OCI-LY7 (cell line): ENCODE data around the gene IFNL3. TPM values are rescaled to one million over a fixed set of nuclear protein-coding genes. Genes with fewer than 3 reads are reported as not detected.

Source experiments
- BruUV-seq: library from RNA; stranded (reverse); fragments of 400-500 nt; replicated peaks from 2 replicates; lab custom pipeline; 2021; lab: Mats Ljungman, UMichigan
- CTCF ChIA-PET: fragments of 300-600 bp; sonication (Branson Sonifier 250); formaldehyde crosslinking; loops from one replicate; lab custom pipeline; 2022; ENCODE audit warnings: antibody characterized with exemption; ENCODE audit not compliant: unreplicated experiment; lab: Charles Lee
- POLR2A ChIA-PET: fragments of 300-600 bp; sonication (Branson Sonifier 250); formaldehyde crosslinking; loops from one replicate; lab custom pipeline; 2022; ENCODE audit warnings: antibody characterized with exemption; lab: Charles Lee
- DNase-seq: peaks from one replicate; pipeline ENCODE4 v3.0.0-alpha.2; 2015; ENCODE audit warnings: low spot score
- H2AFZ ChIP-seq: fragments of 200-600 bp; sonication (generic), shearing (Covaris generic); 2 replicates; pipeline ENCODE4 v1.6.1; 2014; ENCODE audit warnings: mild to moderate bottlenecking, antibody characterized with exemption, low read length, moderate library complexity
- H3K27ac ChIP-seq: fragments of 200-600 bp; sonication (generic); 2 replicates; pipeline ENCODE4 v1.5.1; 2014; ENCODE audit warnings: mixed run types, low read depth, mild to moderate bottlenecking, moderate library complexity, low read length, inconsistent platforms; ENCODE audit not compliant: poor library complexity, severe bottlenecking
- H3K36me3 ChIP-seq: fragments of 200-600 bp; sonication (generic); 2 replicates; pipeline ENCODE4 v1.6.1; 2014; ENCODE audit warnings: mild to moderate bottlenecking, antibody characterized with exemption, low read length, moderate library complexity, mixed read lengths; ENCODE audit not compliant: insufficient read depth
- H3K4me1 ChIP-seq: fragments of 200-600 bp; sonication (generic); 2 replicates; pipeline ENCODE4 v1.5.1; 2014; ENCODE audit warnings: mild to moderate bottlenecking, low read length; ENCODE audit not compliant: insufficient read depth, poor library complexity, severe bottlenecking
- H3K4me2 ChIP-seq: fragments of 200-600 bp; sonication (generic); 2 replicates; pipeline ENCODE4 v1.6.1; 2014; ENCODE audit warnings: mild to moderate bottlenecking, low read length
- H3K4me3 ChIP-seq: fragments of 200-600 bp; sonication (generic); 2 replicates; pipeline ENCODE4 v1.5.1; 2014; ENCODE audit warnings: mild to moderate bottlenecking, low read depth, low read length; ENCODE audit not compliant: poor library complexity, severe bottlenecking
- H3K79me2 ChIP-seq: fragments of 200-600 bp; sonication (generic); 2 replicates; pipeline ENCODE4 v1.6.1; 2016; ENCODE audit warnings: low read depth, mild to moderate bottlenecking, low read length, moderate library complexity, mixed read lengths; ENCODE audit not compliant: insufficient read depth
- H3K9me2 ChIP-seq: fragments of 200-600 bp; sonication (generic); 2 replicates; pipeline ENCODE4 v1.6.1; 2016; ENCODE audit warnings: mild to moderate bottlenecking, low read length, mixed read lengths; ENCODE audit not compliant: insufficient read depth
- H3K9me3 ChIP-seq: fragments of 200-600 bp; sonication (generic); 2 replicates; pipeline ENCODE4 v1.6.1; 2014; ENCODE audit warnings: mild to moderate bottlenecking, mixed run types, low read length, mixed read lengths
- H4K20me1 ChIP-seq: fragments of 200-600 bp; sonication (generic); 2 replicates; pipeline ENCODE4 v1.6.1; 2014; ENCODE audit warnings: mild to moderate bottlenecking, antibody characterized with exemption, low read length, moderate library complexity, mixed read lengths; ENCODE audit not compliant: insufficient read depth
- CTCF ChIP-seq: fragments of 200-600 bp; sonication (generic); conservative IDR thresholded peaks from 2 replicates; pipeline ENCODE4 v1.5.1; 2014; ENCODE audit warnings: mild to moderate bottlenecking, antibody characterized with exemption, low read length, moderate library complexity, mixed read lengths
- EZH2phosphoT487 ChIP-seq: fragments of 200-600 bp; sonication (generic); IDR thresholded peaks from 2 replicates; pipeline ENCODE4 v1.6.1; 2018; ENCODE audit warnings: low read depth, borderline replicate concordance, mild to moderate bottlenecking, mixed run types, antibody characterized with exemption, low read length, moderate library complexity, mixed read lengths
- intact Hi-C: fragments of 100-400 bp; cut with micrococcal nuclease; formaldehyde crosslinking; loops from one replicate; pipeline ENCODE4 v1.10.0; 2022; ENCODE audit not compliant: unreplicated experiment
- total RNA-seq, 2 experiments: library from RNA; depleted of rRNA in 1 of 2; stranded (reverse); fragments of >200 nt in 1 of 2; shearing (Covaris generic) in 1 of 2; gene quantifications; 2 replicates each; pipeline ENCODE4 v1.2.3, GENCODE V29; 2014 to 2022

The IFNL3 gene
- total RNA-seq, 2 experiments from 2014 or later = not detected

GRCh38 chr19:39251081-39251480 lies 6.3 kb upstream of the IFNL3 start:
- POLR2A ChIA-PET = interaction anchor here (1.7 kb wide), 1 partner anchor 11 kb away, joined by 4 read pairs; no protein-coding TSS in a partner anchor
- H2AFZ ChIP-seq = no peak overlapping the region
- H3K9me2 ChIP-seq = no peaks in the 10 kb centered on the region
- no TSS peak for BruUV-seq
- H3K4me3 ChIP-seq = no peak overlapping the region
- H3K4me1 ChIP-seq = no peaks in the 10 kb centered on the region
- no peak overlapping the region for H3K4me2 ChIP-seq
- H3K9me3 ChIP-seq = no peaks in the 10 kb centered on the region
- H3K36me3 ChIP-seq = no peaks in the 10 kb centered on the region
- H3K27ac ChIP-seq = no peak overlapping the region
- H4K20me1 ChIP-seq = no peaks in the 10 kb centered on the region
- intact Hi-C loops = no loop called here
- no peak for DNase-seq
- no peaks in the 10 kb centered on the region for H3K79me2 ChIP-seq
- CTCF ChIA-PET = no interaction called here
- TF ChIP-seq EZH2phosphoT487 = no peak
- TF ChIP-seq CTCF = no peak

- Histone ChIP-seq H3K79me2 (no peaks in the 10 kb centered on the region), H4K20me1 (no peaks in the 10 kb centered on the region), H3K27ac (no peak within 1 kb of the TSS), H3K36me3 (no peaks in the 10 kb centered on the region), H3K9me3 (no peaks in the 10 kb centered on the region), H3K9me2 (no peaks in the 10 kb centered on the region), H3K4me3 (no peak within 1 kb of the TSS), H3K4me1 (no peaks in the 10 kb centered on the region), H3K4me2 (no peak within 1 kb of the TSS), H2AFZ (no peak within 1 kb of the TSS)
- DNase-seq = no peak
- intact Hi-C loops = no loop called here
- POLR2A ChIA-PET = no interaction called here
- no TSS peak for BruUV-seq
- TF ChIP-seq CTCF (no peak), EZH2phosphoT487 (no peak)
- CTCF ChIA-PET = no interaction called here
These were observed 4.0 kb upstream of the IFNL3 start, which contains the start of gene IFNL4 for GRCh38 chr19:39248806-39249205. Gene IFNL4 (minus strand): TSS chr19:39248856.

- Histone ChIP-seq H3K9me3 (no peaks in the 10 kb centered on the region), H3K4me3 (no peak overlapping the region), H2AFZ (no peak overlapping the region), H3K36me3 (no peaks in the 10 kb centered on the region), H3K4me2 (no peak overlapping the region), H3K27ac (no peak overlapping the region), H3K4me1 (no peaks in the 10 kb centered on the region), H3K79me2 (no peaks in the 10 kb centered on the region), H3K9me2 (no peaks in the 10 kb centered on the region), H4K20me1 (no peaks in the 10 kb centered on the region)
- TF ChIP-seq CTCF = no peak
- no peak for TF ChIP-seq EZH2phosphoT487
- POLR2A ChIA-PET = no interaction called here
- CTCF ChIA-PET = no interaction called here
- intact Hi-C loops = no loop called here
- no peak for DNase-seq
- no TSS peak for BruUV-seq
These were observed 3.2 kb upstream of the IFNL3 start for GRCh38 chr19:39247701-39248664.
